Neural crest cell (in vitro differentiated cells): ENCODE data around the gene FNDC11. TPM values are rescaled to one million over a fixed set of nuclear protein-coding genes. Genes with fewer than 3 reads are reported as not detected.

ENCODE experiments used
- DNase-seq: peaks from one replicate; pipeline ENCODE4 v3.0.0; 2021; ENCODE audit warnings: low read depth, mixed read lengths, low spot score
- H3K27ac Mint-ChIP-seq: one replicate; pipeline ENCODE4 v1.8.0; 2021; ENCODE audit warnings: mild to moderate bottlenecking, mixed read lengths; ENCODE audit not compliant: unreplicated experiment
- H3K27me3 Mint-ChIP-seq: 2 replicates; pipeline ENCODE4 v1.8.0; 2021; ENCODE audit warnings: low read depth, mild to moderate bottlenecking, mixed read lengths
- H3K36me3 Mint-ChIP-seq: 2 replicates; pipeline ENCODE4 v1.8.0; 2021; ENCODE audit warnings: low read depth, mild to moderate bottlenecking, mixed read lengths
- H3K4me1 Mint-ChIP-seq: 2 replicates; pipeline ENCODE4 v1.8.0; 2021; ENCODE audit warnings: mixed read lengths
- H3K4me3 Mint-ChIP-seq: one replicate; pipeline ENCODE4 v1.8.0; 2021; ENCODE audit warnings: mild to moderate bottlenecking, mixed read lengths
- H3K9me3 Mint-ChIP-seq: 2 replicates; pipeline ENCODE4 v1.8.0; 2021; ENCODE audit warnings: mixed read lengths
- CTCF ChIP-seq: fragments of 200-600 bp; sonication (generic); conservative IDR thresholded peaks from 2 replicates; pipeline ENCODE4 v1.5.0; 2021; ENCODE audit warnings: antibody characterized with exemption, mild to moderate bottlenecking
- total RNA-seq: library from RNA; stranded (reverse); gene quantifications from 2 replicates; pipeline ENCODE4 v1.2.1, GENCODE V29; 2021

Gene FNDC11
- total RNA-seq, 1 donor from 2014 or later = 1.9 TPM

GRCh38 chr20:63591786-63592355 is 37.9 kb downstream of the FNDC11 start:
- H3K4me3 Mint-ChIP-seq = no peak overlapping the region
- DNase-seq = no peak
- no peak for TF ChIP-seq CTCF
- no peaks in the 10 kb centered on the region for H3K27me3 Mint-ChIP-seq
- H3K36me3 Mint-ChIP-seq = peaks cover 5% of the 10 kb centered on the region
- H3K9me3 Mint-ChIP-seq = no peaks in the 10 kb centered on the region
- peaks cover 9% of the 10 kb centered on the region for H3K4me1 Mint-ChIP-seq
- no peak overlapping the region for H3K27ac Mint-ChIP-seq

GRCh38 chr20:63592661-63593060 is 38.7 kb downstream of the FNDC11 start:
- H3K27ac Mint-ChIP-seq = peak overlapping the region; percentile 52
- H3K36me3 Mint-ChIP-seq = peaks cover 5% of the 10 kb centered on the region
- no peak for DNase-seq
- no peak for TF ChIP-seq CTCF
- H3K4me3 Mint-ChIP-seq = no peak overlapping the region
- peaks cover 4% of the 10 kb centered on the region for H3K4me1 Mint-ChIP-seq
- no peaks in the 10 kb centered on the region for H3K9me3 Mint-ChIP-seq
- no peaks in the 10 kb centered on the region for H3K27me3 Mint-ChIP-seq

GRCh38 chr20:63594043-63594561 is 40.1 kb downstream of the FNDC11 start:
- TF ChIP-seq CTCF = no peak
- Mint-ChIP-seq H3K4me1 (no peaks in the 10 kb centered on the region), H3K27ac (no peak overlapping the region), H3K27me3 (no peaks in the 10 kb centered on the region), H3K4me3 (no peak overlapping the region), H3K9me3 (no peaks in the 10 kb centered on the region), H3K36me3 (peaks cover 5% of the 10 kb centered on the region)
- DNase-seq = no peak

GRCh38 chr20:63595416-63596127 is 41.6 kb downstream of the FNDC11 start:
- H3K4me3 Mint-ChIP-seq = no peak overlapping the region
- DNase-seq = no peak
- H3K36me3 Mint-ChIP-seq = peaks cover 5% of the 10 kb centered on the region
- no peaks in the 10 kb centered on the region for H3K4me1 Mint-ChIP-seq
- no peaks in the 10 kb centered on the region for H3K27me3 Mint-ChIP-seq
- H3K9me3 Mint-ChIP-seq = no peaks in the 10 kb centered on the region
- H3K27ac Mint-ChIP-seq = no peak overlapping the region
- TF ChIP-seq CTCF = no peak

- no peaks in the 10 kb centered on the region for H3K36me3 Mint-ChIP-seq
- H3K4me1 Mint-ChIP-seq = no peaks in the 10 kb centered on the region
- TF ChIP-seq CTCF = no peak
- no peak overlapping the region for H3K4me3 Mint-ChIP-seq
- no peak overlapping the region for H3K27ac Mint-ChIP-seq
- DNase-seq = no peak
- H3K27me3 Mint-ChIP-seq = no peaks in the 10 kb centered on the region
- H3K9me3 Mint-ChIP-seq = no peaks in the 10 kb centered on the region
Measured at GRCh38 chr20:63596423-63596822, 42.5 kb downstream of the FNDC11 start.
